Measurements from ENCODE around the gene TMEM132E. TPM values are rescaled to one million over a fixed set of nuclear protein-coding genes. Genes with fewer than 3 reads are reported as not detected.

TMEM132E gene
- total and polyA plus RNA-seq, 11 donors: 0.04 to 0.20 (median 0.09) TPM; not detected in 8

DNA sequence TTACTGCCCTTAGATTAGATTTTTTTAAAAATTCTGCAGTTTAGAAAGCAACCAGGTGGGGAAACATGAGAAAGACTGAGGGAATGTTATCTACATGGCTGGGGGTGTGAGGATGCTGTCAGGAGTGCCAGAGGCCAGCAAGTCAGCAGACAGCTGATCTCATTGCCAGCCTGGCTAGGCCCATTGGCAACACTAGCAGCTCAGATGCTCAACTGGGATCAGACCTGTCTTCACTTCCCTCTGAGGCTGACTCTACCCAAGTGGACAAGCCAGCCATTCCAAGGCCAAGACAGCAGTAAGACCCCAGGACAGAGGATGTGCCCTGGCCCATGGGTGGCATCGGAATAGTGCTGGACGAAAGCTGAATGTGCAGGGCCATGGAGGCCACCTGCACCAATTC lies 96.2 kb downstream of the TMEM132E start:
- DNase-seq (no peak), ATAC-seq (no peak)
- intact Hi-C loops (cut with DNase I): loop anchor here in 2 of 10 donors (10.0 kb wide), 2 partner anchors 71 to 189 kb away; no protein-coding TSS in a partner anchor
- Histone ChIP-seq H3K9me3 (no peaks in the 10 kb centered on the region), H3K27ac (no peak overlapping the region), H3K27me3 (peaks cover 0 to 3% (median 0%) of the 10 kb centered on the region in 9 donors), H3K36me3 (no peaks in the 10 kb centered on the region), H3K4me3 (no peak overlapping the region), H3K4me1 (no peaks in the 10 kb centered on the region)
- TF ChIP-seq, protein P1, sequence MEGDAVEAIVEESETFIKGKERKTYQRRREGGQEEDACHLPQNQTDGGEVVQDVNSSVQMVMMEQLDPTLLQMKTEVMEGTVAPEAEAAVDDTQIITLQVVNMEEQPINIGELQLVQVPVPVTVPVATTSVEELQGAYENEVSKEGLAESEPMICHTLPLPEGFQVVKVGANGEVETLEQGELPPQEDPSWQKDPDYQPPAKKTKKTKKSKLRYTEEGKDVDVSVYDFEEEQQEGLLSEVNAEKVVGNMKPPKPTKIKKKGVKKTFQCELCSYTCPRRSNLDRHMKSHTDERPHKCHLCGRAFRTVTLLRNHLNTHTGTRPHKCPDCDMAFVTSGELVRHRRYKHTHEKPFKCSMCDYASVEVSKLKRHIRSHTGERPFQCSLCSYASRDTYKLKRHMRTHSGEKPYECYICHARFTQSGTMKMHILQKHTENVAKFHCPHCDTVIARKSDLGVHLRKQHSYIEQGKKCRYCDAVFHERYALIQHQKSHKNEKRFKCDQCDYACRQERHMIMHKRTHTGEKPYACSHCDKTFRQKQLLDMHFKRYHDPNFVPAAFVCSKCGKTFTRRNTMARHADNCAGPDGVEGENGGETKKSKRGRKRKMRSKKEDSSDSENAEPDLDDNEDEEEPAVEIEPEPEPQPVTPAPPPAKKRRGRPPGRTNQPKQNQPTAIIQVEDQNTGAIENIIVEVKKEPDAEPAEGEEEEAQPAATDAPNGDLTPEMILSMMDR (IDR thresholded peaks at IDR 0.05): no peak
- no peak for TF ChIP-seq POLR2A (IDR thresholded peaks at IDR 0.05)
- 58 to 89% (median 76%) methylated on average over 2 of the region's 2 CpGs for WGBS, 4 donors

DNA sequence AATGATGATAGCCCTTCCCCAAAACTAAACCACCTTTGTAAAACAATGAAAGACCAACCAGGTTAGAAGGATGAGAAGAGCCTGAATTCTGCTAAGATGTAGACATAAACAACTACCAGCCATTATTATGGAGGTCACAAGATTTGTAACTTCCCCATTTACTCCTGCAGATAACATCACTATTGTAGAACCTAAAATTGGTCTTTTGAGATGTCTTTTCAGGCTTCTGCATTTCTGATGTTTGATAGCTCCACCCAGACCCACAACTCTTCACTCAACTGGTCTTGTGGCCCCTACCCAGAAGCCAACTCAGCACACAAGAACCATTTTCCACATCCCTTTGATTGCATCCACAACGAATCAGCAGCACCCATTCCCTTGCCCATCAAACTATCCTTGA lies 100.8 kb downstream of the TMEM132E start:
- no peak overlapping the region for H3K4me3 ChIP-seq
- no peaks in the 10 kb centered on the region for H3K9me3 ChIP-seq
- H3K4me1 ChIP-seq: no peaks in the 10 kb centered on the region
- ATAC-seq (no peak), DNase-seq (no peak)
- no peak for TF ChIP-seq POLR2A (IDR thresholded peaks at IDR 0.05)
- TF ChIP-seq, protein P1 (IDR thresholded peaks at IDR 0.05): no peak
- peaks cover 0 to 11% (median 0%) of the 10 kb centered on the region in 9 donors for H3K27me3 ChIP-seq
- intact Hi-C loops (cut with DNase I): no loop called here
- no peak overlapping the region for H3K27ac ChIP-seq
- H3K36me3 ChIP-seq: no peaks in the 10 kb centered on the region
- 26 to 73% (median 67%) methylated on average over 1 of the region's 1 CpG for WGBS, 4 donors

DNA sequence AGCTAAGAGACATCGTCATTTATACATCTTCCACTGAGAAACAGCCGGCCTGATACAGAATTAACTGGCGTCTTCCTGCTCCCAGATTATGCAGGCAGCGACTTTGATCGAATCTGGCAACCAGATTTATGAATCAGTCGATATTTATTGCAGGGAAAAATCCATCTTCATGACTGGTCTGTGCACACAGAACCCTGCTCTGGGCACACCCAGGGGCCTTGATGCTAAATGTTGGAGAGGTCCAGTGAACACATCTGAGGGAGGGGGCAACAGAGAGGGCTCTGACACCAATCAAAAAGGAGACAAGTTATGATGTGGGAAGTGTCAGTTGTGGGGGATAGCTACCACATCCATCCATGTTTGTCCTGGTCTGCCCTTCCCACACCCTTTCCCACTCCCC lies 102.9 kb downstream of the TMEM132E start:
- ATAC-seq (no peak), DNase-seq (no peak)
- intact Hi-C loops (cut with DNase I): no loop called here
- Histone ChIP-seq H3K27me3 (peaks cover 0 to 11% (median 0%) of the 10 kb centered on the region in 9 donors), H3K27ac (no peak overlapping the region), H3K9me3 (no peaks in the 10 kb centered on the region), H3K4me1 (no peaks in the 10 kb centered on the region), H3K36me3 (no peaks in the 10 kb centered on the region), H3K4me3 (no peak overlapping the region)
- no peak for TF ChIP-seq POLR2A (IDR thresholded peaks at IDR 0.05)
- TF ChIP-seq, protein P1 (IDR thresholded peaks at IDR 0.05): no peak
- WGBS, 4 donors: 68 to 83% (median 80%) methylated on average over 6 of the region's 6 CpGs

DNA sequence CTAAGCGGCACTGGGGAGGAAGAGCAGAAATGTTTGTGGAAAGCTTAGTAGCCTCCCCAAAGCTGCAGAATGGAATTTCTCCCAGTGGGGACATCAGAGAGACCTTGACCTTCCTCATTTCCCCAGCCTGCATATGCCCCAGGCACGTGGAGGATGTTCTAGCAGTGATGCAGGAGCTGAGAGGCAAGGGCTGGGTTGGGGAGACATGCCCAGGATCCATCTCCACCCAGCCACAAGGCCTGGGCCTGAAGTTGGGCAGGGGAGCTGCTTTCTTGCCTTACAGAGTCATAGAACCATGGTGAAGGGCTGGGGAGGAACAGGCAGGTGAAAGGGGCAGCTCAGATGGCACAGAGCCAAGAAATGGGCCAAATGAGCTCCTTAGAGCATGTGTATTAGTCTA lies 104.0 kb downstream of the TMEM132E start:
- intact Hi-C loops (cut with DNase I): no loop called here
- H3K27ac ChIP-seq: no peak overlapping the region
- H3K4me1 ChIP-seq: no peaks in the 10 kb centered on the region
- no peak overlapping the region for H3K4me3 ChIP-seq
- TF ChIP-seq, protein P1 (IDR thresholded peaks at IDR 0.05): no peak
- no peak for TF ChIP-seq POLR2A (IDR thresholded peaks at IDR 0.05)
- H3K27me3 ChIP-seq: peaks cover 0 to 11% (median 0%) of the 10 kb centered on the region in 9 donors
- DNase-seq: no peak
- WGBS, 4 donors: 55 to 71% (median 70%) methylated on average over 2 of the region's 2 CpGs
- H3K9me3 ChIP-seq: peaks cover 0 to 4% (median 0%) of the 10 kb centered on the region in 12 donors
- H3K36me3 ChIP-seq: no peaks in the 10 kb centered on the region
- ATAC-seq: no peak

Other genes starting within 250 kb of the TMEM132E start
- gene CCL13, start 223.1 kb upstream of the TMEM132E start, total RNA-seq: 10 to 100 TPM in 1 of 9 donors, 1 to 10 TPM in 3, under 1 TPM in 3, not detected in 2; 0.29 to 98.0 (median 1.2) TPM
- gene CCL13, start 223.1 kb upstream of the TMEM132E start, polyA plus RNA-seq: 1 to 10 TPM in 1 of 2 donors, under 1 TPM in 1; 0.36 to 1.1 TPM
- not detected for gene CCL1, start 216.3 kb upstream of the TMEM132E start, total RNA-seq
- gene CCL1, start 216.3 kb upstream of the TMEM132E start, polyA plus RNA-seq: not detected